ENCODE results near the gene DPP10.

GRCh38 chr2:115584507-115584906 is 1142.1 kb downstream of the DPP10 start:
- no peak for TF ChIP-seq CTCF (IDR thresholded peaks at IDR 0.05)
- no peak for TF ChIP-seq POLR2A (IDR thresholded peaks at IDR 0.05)
